ENCODE results near the gene CRYBB3. TPM values are rescaled to one million over a fixed set of nuclear protein-coding genes. Genes with fewer than 3 reads are reported as not detected.

CRYBB3 gene
- total RNA-seq, 1 experiment from 2014 or later = not detected

DNA sequence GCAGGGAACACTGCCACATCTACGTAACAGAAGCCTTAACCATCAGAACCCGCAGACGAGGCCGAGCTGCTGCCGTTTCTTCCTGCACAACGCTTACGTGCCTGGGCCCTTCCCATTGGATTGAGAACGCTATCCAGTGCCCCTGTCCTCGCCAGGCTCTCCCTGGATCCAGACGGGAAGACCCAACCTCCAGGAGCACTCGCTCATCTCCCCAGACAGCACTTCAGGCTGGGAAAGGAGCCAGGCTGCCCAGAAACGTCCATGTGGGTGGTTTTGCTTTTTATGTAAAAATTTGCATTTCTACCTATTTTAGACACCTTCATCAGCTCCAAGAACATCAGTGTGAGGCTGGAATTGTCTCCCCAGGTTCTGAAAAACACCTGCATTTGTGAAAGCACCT lies 7.3 kb upstream of the CRYBB3 start:
- BruUV-seq (replicated peaks) = no TSS peak
- H3K36me3 ChIP-seq (ENCODE audit: insufficient read depth, low read length, poor library complexity, severe bottlenecking) = no peaks in the 10 kb centered on the region
- no peaks in the 10 kb centered on the region for H3K9me3 ChIP-seq (ENCODE audit: low read depth, low read length, poor library complexity, severe bottlenecking)
- ChIA-PET POLR2A (ENCODE audit: low non-redundant PET) (no interaction called here), CTCF (no interaction called here)
- no peak overlapping the region for H3K4me3 ChIP-seq (ENCODE audit: low read depth, low read length, poor library complexity, severe bottlenecking)
- H3K4me1 ChIP-seq (ENCODE audit: insufficient read depth, low read length, poor library complexity, severe bottlenecking) = no peaks in the 10 kb centered on the region
- H3K27ac ChIP-seq (ENCODE audit: low read depth, low read length, poor library complexity, severe bottlenecking) = no peak overlapping the region
- no peak for TF ChIP-seq EZH2 (IDR thresholded peaks at IDR 0.05; ENCODE audit: borderline replicate concordance, low read depth, low read length, poor library complexity, severe bottlenecking)
- no peak for TF ChIP-seq CTCF (conservative IDR thresholded peaks at IDR 0.05; ENCODE audit: low read depth, low read length)
- no peaks in the 10 kb centered on the region for H3K27me3 ChIP-seq (replicated peaks; ENCODE audit: insufficient read depth, low read depth, low read length, poor library complexity)
- intact Hi-C loops (cut with micrococcal nuclease; ENCODE audit: unreplicated experiment) = no loop called here
- no peak for DNase-seq (ENCODE audit: low spot score)

DNA sequence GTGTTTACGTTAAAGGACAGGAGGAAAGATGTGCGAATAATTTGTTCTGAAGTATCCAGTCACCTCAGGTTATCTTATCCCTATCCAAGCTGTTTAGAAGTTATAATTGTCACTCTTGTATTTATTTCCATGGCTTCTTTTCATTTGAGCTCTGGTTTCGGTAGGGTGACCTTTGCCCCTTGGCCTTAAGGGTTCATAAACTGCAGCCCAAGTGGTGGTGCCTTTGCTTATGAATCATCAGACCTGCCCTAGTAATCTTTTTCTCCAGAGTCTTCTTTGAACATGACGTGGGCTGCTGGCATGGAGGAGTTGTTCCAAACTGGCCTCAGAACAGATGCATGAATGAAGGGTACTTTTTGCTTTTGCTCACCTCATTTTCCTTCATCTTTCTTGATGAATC lies 6.5 kb upstream of the CRYBB3 start:
- DNase-seq (ENCODE audit: low spot score) = no peak
- Histone ChIP-seq H3K27me3 (replicated peaks; ENCODE audit: insufficient read depth, low read depth, low read length, poor library complexity) (no peaks in the 10 kb centered on the region), H3K9me3 (ENCODE audit: low read depth, low read length, poor library complexity, severe bottlenecking) (no peaks in the 10 kb centered on the region), H3K36me3 (ENCODE audit: insufficient read depth, low read length, poor library complexity, severe bottlenecking) (no peaks in the 10 kb centered on the region), H3K4me1 (ENCODE audit: insufficient read depth, low read length, poor library complexity, severe bottlenecking) (no peaks in the 10 kb centered on the region), H3K4me3 (ENCODE audit: low read depth, low read length, poor library complexity, severe bottlenecking) (no peak overlapping the region), H3K27ac (ENCODE audit: low read depth, low read length, poor library complexity, severe bottlenecking) (no peak overlapping the region)
- CTCF ChIA-PET = no interaction called here
- POLR2A ChIA-PET (ENCODE audit: low non-redundant PET) = no interaction called here
- intact Hi-C loops (cut with micrococcal nuclease; ENCODE audit: unreplicated experiment) = no loop called here
- TF ChIP-seq CTCF (conservative IDR thresholded peaks at IDR 0.05; ENCODE audit: low read depth, low read length) (no peak), EZH2 (IDR thresholded peaks at IDR 0.05; ENCODE audit: borderline replicate concordance, low read depth, low read length, poor library complexity, severe bottlenecking) (no peak)
- TSS peak; percentile 40 for BruUV-seq (replicated peaks)

GRCh38 chr22:25193548-25193947 lies 6.1 kb upstream of the CRYBB3 start:
- Histone ChIP-seq H3K27ac (ENCODE audit: low read depth, low read length, poor library complexity, severe bottlenecking) (no peak overlapping the region), H3K36me3 (ENCODE audit: insufficient read depth, low read length, poor library complexity, severe bottlenecking) (no peaks in the 10 kb centered on the region), H3K9me3 (ENCODE audit: low read depth, low read length, poor library complexity, severe bottlenecking) (no peaks in the 10 kb centered on the region), H3K4me1 (ENCODE audit: insufficient read depth, low read length, poor library complexity, severe bottlenecking) (no peaks in the 10 kb centered on the region), H3K27me3 (replicated peaks; ENCODE audit: insufficient read depth, low read depth, low read length, poor library complexity) (no peaks in the 10 kb centered on the region), H3K4me3 (ENCODE audit: low read depth, low read length, poor library complexity, severe bottlenecking) (no peak overlapping the region)
- no TSS peak for BruUV-seq (replicated peaks)
- DNase-seq (ENCODE audit: low spot score) = no peak
- TF ChIP-seq CTCF (conservative IDR thresholded peaks at IDR 0.05; ENCODE audit: low read depth, low read length) = no peak
- ChIA-PET POLR2A (ENCODE audit: low non-redundant PET) (no interaction called here), CTCF (no interaction called here)
- intact Hi-C loops (cut with micrococcal nuclease; ENCODE audit: unreplicated experiment) = no loop called here
